Loucy (cell line): ENCODE results near the gene NPHP4.

Source experiments
- CTCF ChIP-seq: fragments of 200-600 bp; sonication (generic); conservative IDR thresholded peaks from 2 replicates; pipeline ENCODE4 v1.5.1; 2014; ENCODE audit warnings: mild to moderate bottlenecking, antibody characterized with exemption, low read length
- EZH2phosphoT487 ChIP-seq: fragments of 200-600 bp; IDR thresholded peaks from 2 replicates; pipeline ENCODE4 v1.6.1; 2018; ENCODE audit warnings: antibody characterized with exemption, mild to moderate bottlenecking, moderate library complexity, borderline replicate concordance

GRCh38 chr1:5999711-6000443, 7.7 kb upstream of the NPHP4 start:
- TF ChIP-seq CTCF (no peak), EZH2phosphoT487 (no peak)
